ENCODE measurements around the gene GALNT2. TPM values are rescaled to one million over a fixed set of nuclear protein-coding genes. Genes with fewer than 3 reads are reported as not detected.

The GALNT2 gene
- polyA plus RNA-seq, 1 of the 3 experiments (the other 2 are of a cell fraction), result 118 TPM

DNA sequence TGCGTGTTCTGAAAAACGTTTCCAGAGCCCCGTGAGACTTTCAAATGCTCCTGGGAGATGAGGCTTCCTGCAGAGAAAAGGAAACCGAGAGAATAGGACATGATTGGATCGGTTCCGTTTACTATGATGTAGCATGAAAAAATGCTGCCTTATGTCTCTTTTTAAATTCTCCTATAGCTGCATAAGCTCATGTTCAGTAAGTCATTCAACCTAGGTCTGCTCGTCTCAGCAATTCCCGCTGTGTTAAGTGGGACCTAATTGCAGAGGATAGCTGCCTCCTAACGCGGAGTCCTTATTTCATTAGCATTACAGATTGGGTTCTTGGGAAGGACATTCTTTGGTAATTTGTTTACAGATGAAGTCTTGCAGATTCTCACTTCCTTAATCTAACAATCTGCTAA is 165.3 kb downstream of the GALNT2 start:
- Histone ChIP-seq H3K9ac (no peak overlapping the region), H3K36me3 (replicated peaks in 1 of 2; ENCODE audit: control insufficient read depth in 1 of 2, insufficient read depth in 2 of 2, low read length in 1 of 2) (peaks cover 6 to 18% of the 10 kb centered on the region in 2 experiments), H3K9me3 (no peaks in the 10 kb centered on the region), H3K4me2 (no peak overlapping the region), H3K9me2 (no peaks in the 10 kb centered on the region), H2AFZ (ENCODE audit: low read depth) (no peak overlapping the region), H3K27ac (ENCODE audit: low read depth in 2 of 2, low read length in 1 of 2) (no peak overlapping the region), H3F3A (replicated peaks; ENCODE audit: insufficient read depth) (no peaks in the 10 kb centered on the region), H4K20me1 (ENCODE audit: insufficient read depth) (peaks cover 4% of the 10 kb centered on the region; the same call in 1 of the 2 replicates), H3K27me3 (ENCODE audit: insufficient read depth) (no peaks in the 10 kb centered on the region), H3K4me1 (ENCODE audit: control insufficient read depth in 1 of 2, insufficient read depth in 2 of 2, low read depth in 1 of 2, low read length in 1 of 2) (peaks cover 5 to 9% of the 10 kb centered on the region in 2 experiments; a peak in 3 of 4 replicates), H3K79me2 (ENCODE audit: insufficient read depth) (peaks cover 3% of the 10 kb centered on the region; the same call in 1 of the 2 replicates), H3K4me3 (ENCODE audit: low read depth in 2 of 2, low read length in 1 of 2) (no peak overlapping the region)
- WGBS (ENCODE audit: low lambda C conversion rate), result 94% methylated on average over 10 of the region's 10 CpGs
- TF ChIP-seq, protein P1, sequence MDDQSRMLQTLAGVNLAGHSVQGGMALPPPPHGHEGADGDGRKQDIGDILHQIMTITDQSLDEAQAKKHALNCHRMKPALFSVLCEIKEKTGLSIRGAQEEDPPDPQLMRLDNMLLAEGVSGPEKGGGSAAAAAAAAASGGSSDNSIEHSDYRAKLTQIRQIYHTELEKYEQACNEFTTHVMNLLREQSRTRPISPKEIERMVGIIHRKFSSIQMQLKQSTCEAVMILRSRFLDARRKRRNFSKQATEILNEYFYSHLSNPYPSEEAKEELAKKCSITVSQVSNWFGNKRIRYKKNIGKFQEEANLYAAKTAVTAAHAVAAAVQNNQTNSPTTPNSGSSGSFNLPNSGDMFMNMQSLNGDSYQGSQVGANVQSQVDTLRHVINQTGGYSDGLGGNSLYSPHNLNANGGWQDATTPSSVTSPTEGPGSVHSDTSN (IDR thresholded peaks at IDR 0.05), result no peak
- TF ChIP-seq NFIC (IDR thresholded peaks at IDR 0.05; ENCODE audit: borderline replicate concordance), result no peak
- no peak for TF ChIP-seq CHD2 (IDR thresholded peaks at IDR 0.05; ENCODE audit: low read length, partially characterized antibody)
- TF ChIP-seq REST (IDR thresholded peaks at IDR 0.05; ENCODE audit: low read depth, low read length), result no peak
- TF ChIP-seq GATA2 (CRISPR knock-in tag; IDR thresholded peaks at IDR 0.05), result no peak
- no peak for TF ChIP-seq GABPA (IDR thresholded peaks at IDR 0.05; ENCODE audit: low read depth)
- no peak for TF ChIP-seq POLR2AphosphoS5 (IDR thresholded peaks at IDR 0.05; ENCODE audit: low read depth, low read length)
- no peak for TF ChIP-seq RCOR1 (IDR thresholded peaks at IDR 0.05; ENCODE audit: low read length)
- TF ChIP-seq USF2 (IDR thresholded peaks at IDR 0.05; ENCODE audit: borderline replicate concordance, low read depth, low read length), result no peak
- no peak for TF ChIP-seq MEF2A (IDR thresholded peaks at IDR 0.05; ENCODE audit: borderline replicate concordance, low read depth)
- no peak for TF ChIP-seq FOXJ3 (CRISPR knock-in tag; IDR thresholded peaks at IDR 0.05)
- TF ChIP-seq ELF1 (IDR thresholded peaks at IDR 0.05), result no peak
- TF ChIP-seq YY1 (IDR thresholded peaks at IDR 0.05; ENCODE audit: low read depth), result no peak
- no peak for TF ChIP-seq TEAD4 (IDR thresholded peaks at IDR 0.05; ENCODE audit: borderline replicate concordance, insufficient read depth)
- no peak for TF ChIP-seq SMC3 (IDR thresholded peaks at IDR 0.05; ENCODE audit: low read depth, low read length)
- no peak for TF ChIP-seq RXRA (IDR thresholded peaks at IDR 0.05; ENCODE audit: borderline replicate concordance, low read depth)
- TF ChIP-seq ZBTB33 (IDR thresholded peaks at IDR 0.05; ENCODE audit: borderline replicate concordance, low read depth), result no peak
- TF ChIP-seq TAF1 (IDR thresholded peaks at IDR 0.05; ENCODE audit: borderline replicate concordance, low read depth, low read length), result no peak
- TF ChIP-seq TCF12 (IDR thresholded peaks at IDR 0.05), result no peak
- TF ChIP-seq, protein P2, sequence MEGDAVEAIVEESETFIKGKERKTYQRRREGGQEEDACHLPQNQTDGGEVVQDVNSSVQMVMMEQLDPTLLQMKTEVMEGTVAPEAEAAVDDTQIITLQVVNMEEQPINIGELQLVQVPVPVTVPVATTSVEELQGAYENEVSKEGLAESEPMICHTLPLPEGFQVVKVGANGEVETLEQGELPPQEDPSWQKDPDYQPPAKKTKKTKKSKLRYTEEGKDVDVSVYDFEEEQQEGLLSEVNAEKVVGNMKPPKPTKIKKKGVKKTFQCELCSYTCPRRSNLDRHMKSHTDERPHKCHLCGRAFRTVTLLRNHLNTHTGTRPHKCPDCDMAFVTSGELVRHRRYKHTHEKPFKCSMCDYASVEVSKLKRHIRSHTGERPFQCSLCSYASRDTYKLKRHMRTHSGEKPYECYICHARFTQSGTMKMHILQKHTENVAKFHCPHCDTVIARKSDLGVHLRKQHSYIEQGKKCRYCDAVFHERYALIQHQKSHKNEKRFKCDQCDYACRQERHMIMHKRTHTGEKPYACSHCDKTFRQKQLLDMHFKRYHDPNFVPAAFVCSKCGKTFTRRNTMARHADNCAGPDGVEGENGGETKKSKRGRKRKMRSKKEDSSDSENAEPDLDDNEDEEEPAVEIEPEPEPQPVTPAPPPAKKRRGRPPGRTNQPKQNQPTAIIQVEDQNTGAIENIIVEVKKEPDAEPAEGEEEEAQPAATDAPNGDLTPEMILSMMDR (IDR thresholded peaks at IDR 0.05), result no peak
- no peak for DNase-seq
- CTCF ChIA-PET, result interaction anchor here (1.3 kb wide), 1 partner anchor 9 kb away, joined by 3 read pairs; no protein-coding TSS in a partner anchor
- POLR2A ChIA-PET, result no interaction called here
